ENCODE measurements around the gene RAB1A.

RAB1A gene

DNA sequence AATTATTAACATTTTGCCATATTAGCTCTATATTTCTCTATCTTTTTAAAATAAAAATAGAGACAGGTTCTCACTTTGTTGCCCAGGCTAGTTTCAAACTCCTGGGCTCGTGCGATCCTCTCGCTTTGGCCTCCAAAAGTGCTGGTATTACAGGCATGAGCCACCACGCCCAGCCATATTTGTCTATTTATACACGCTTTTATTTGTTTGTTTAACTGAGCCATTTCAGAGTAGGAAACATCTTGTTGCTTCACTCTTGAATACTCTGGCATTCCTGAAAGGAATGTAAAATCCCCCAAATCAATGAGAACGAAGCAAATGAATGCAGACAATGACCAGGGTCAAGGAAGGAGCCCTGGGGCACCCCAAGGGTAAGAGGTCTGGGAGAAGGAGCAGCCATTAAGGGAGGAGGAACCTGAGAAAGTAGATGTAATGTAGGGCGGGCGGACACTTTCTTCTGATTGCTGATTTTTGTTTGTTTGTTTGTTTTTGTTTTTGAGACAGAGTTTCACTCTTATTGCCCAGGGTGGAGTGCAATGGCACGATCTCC, 31.7 kb upstream of the RAB1A start:
- TF ChIP-seq, protein P1, sequence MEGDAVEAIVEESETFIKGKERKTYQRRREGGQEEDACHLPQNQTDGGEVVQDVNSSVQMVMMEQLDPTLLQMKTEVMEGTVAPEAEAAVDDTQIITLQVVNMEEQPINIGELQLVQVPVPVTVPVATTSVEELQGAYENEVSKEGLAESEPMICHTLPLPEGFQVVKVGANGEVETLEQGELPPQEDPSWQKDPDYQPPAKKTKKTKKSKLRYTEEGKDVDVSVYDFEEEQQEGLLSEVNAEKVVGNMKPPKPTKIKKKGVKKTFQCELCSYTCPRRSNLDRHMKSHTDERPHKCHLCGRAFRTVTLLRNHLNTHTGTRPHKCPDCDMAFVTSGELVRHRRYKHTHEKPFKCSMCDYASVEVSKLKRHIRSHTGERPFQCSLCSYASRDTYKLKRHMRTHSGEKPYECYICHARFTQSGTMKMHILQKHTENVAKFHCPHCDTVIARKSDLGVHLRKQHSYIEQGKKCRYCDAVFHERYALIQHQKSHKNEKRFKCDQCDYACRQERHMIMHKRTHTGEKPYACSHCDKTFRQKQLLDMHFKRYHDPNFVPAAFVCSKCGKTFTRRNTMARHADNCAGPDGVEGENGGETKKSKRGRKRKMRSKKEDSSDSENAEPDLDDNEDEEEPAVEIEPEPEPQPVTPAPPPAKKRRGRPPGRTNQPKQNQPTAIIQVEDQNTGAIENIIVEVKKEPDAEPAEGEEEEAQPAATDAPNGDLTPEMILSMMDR (IDR thresholded peaks at IDR 0.05) = no peak

DNA sequence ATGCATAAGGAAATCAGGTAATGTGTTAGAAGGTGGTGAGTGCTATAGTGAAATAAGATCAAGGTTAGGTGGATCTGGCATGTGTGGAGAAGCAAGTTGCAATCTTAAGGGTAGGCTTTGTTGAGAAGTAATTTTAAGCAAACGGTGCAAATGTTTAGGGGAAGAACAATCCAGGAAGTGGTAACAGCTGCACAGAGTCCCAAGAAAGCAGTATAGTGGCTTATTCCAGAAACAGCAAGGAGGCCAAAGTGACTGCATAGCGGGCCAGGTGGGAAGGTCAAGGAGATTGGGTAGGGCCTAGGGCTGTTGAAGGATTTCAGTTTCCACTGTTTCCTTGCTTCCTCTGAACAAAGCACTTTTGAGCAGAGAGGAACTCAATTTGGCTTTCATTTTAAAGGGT, 30.0 kb upstream of the RAB1A start:
- TF ChIP-seq, protein P1 (IDR thresholded peaks at IDR 0.05) = no peak

DNA sequence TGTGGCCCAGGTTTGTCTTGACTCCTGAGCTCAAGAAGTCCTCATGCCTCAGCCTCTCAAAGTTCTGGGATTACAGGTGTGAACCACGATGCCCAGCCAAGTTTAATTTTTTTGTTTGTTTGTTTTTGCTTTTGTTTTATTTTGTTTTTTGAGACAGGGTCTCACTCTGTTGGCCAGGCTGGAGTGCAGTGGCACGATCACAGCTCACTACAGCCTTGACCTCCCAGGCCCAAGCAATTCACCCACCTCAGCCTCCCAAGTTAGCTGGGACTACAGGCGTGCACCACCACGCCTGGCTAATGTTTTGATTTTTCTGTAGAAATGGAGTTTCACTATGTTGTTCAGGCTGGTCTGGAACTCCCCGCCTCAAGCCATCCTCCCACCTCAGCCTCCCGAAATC, 29.4 kb upstream of the RAB1A start:
- TF ChIP-seq, protein P1 (IDR thresholded peaks at IDR 0.05) = no peak

DNA sequence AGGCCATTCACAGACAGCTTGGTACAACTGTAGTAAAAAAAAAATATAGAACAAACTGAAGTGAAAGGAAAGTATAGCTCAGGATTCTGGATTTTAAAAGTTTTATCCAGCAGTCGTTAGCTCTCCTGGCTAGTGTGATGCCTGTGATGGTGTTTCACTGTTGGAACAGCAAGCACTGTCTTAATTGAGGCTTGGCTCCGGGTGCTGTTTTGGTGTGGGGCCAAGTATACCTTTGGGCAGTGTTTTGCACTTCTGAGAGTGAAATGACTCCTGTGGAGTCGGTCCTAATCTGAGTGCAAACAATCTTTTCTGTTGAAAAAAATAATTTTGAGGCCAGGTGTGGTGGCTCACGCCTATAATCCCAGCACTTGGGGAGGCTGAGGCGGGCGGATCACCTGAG, 28.7 kb upstream of the RAB1A start:
- TF ChIP-seq, protein P1 (IDR thresholded peaks at IDR 0.05) = no peak

DNA sequence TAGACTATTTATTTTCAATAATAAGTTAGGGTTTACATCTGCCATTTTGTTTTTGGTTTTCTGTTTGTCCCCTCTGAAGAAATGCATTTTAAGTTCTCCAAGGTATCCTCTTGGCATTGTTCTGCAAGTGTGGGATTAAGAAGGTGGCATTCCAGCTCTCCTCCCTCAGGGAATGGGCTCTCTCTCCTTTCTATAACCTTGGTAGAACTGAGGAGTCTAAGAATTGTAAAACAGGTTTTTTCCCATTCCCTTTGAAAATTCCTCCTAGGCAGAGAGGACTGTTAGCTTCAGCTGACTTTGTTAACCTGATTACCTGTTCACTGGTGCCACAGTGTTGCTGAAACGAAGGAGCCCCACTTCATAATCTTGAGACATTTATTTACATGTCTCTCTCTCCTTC, 26.1 kb upstream of the RAB1A start:
- TF ChIP-seq, protein P1 (IDR thresholded peaks at IDR 0.05) = no peak

DNA sequence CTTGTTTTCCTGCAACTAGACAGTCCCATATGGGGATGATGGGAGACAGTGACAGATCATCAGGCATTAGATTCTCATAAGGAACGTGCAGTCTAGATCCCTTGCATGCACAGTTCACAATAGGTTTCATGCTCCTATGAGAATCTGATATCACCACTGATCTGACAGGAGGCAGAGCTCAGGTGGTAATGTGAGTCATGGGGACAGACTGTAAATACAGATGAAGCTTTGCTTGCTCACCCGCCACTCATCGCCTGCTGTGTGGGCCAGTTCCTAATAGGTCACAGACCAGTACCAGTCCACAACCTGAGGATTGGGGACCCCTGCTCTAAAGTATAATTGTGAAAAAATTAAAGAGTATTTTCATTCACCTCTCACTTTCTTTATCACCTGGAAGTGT, 23.6 kb upstream of the RAB1A start:
- TF ChIP-seq, protein P1 (IDR thresholded peaks at IDR 0.05) = no peak

DNA sequence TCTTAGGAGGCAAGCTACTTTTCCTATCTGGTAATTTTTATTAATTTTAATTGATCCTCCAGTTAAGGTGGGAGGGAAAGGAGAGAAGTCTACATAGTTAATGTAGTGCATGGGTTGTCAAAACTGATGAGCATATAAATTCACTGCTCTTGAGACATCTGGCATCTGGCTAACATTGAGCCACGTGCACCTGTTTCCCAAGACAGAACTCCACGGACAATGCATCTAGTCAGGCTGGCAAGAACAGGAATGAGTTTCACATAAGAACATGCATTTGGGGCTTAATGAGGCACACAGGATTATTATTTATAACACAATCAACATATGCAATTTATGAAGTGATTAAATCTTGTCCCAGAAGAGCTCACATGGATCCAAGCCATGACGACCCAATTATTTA, 16.2 kb upstream of the RAB1A start:
- TF ChIP-seq, protein P1 (IDR thresholded peaks at IDR 0.05) = no peak

DNA sequence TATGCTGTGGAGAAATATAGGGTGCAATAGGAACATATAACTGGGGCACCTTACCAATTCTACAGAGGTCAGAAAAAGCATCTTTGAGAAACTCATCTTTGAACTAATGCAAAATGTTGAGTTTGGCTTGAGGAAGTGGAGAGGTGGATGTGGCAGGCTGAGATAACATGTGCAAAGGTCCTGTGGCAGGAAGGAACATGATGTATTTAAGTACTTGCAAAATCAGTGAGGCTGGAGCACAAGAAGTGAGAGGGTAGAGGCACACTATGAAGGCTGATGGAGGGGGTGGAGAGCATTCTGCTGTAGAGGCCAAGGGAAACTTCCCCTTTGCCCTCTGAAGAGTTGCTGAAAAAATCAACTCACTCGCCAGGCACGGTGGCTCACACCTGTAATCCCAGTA, 14.7 kb upstream of the RAB1A start:
- TF ChIP-seq, protein P1 (IDR thresholded peaks at IDR 0.05) = no peak
